CD4-positive, alpha-beta T cell treated with Interleukin-4 for 4 hours (primary cell): Measurements from ENCODE around the gene NPHP1.
"Not testable (repeated sequence)": the region's sequence is repeated elsewhere in the genome, so short reads cannot be mapped to it uniquely, and the experiment has no call there.

Experiments
- DNase-seq: peaks from one replicate; pipeline ENCODE4 v3.0.0-alpha.2; 2020

Gene NPHP1

DNA sequence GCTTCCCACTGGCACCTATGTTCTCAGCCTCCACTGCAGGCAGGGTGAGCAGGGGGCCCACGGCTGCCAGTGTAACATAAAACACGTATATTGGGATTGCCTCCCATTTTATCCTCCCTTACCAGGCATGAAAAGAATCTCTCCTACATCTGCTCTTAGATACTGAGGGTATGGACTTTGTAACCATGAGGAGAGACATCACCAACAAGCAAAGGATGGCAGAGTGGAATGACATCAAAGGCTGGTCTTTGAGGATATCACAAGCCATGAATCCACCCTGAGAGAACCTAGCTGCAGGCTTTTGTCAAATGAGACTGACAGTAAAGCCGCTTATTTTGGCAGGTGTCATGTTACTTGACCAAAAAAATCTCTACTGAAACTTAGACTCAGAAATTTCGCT lies 7.4 kb downstream of the NPHP1 start:
- no peak for DNase-seq

DNA sequence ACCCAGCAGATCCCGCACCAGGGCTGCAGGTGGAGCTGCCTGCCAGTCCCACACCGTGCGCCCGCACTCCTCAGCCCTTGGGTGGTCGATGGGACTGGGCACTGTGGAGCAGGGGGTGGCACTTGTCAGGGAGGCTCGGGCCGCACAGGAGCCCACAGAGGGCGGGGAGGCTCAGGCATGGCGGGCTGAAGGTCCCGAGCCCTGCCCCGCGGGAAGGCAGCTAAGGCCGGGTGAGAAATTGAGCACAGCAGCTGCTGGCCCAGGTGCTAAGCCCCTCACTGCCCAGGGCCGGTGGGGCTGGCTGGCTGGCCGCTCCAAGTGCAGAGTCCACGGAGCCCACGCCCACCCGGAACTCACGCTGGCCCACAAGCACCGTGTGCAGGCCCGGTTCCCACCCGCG lies 14.6 kb downstream of the NPHP1 start:
- DNase-seq, result not testable (repeated sequence)

DNA sequence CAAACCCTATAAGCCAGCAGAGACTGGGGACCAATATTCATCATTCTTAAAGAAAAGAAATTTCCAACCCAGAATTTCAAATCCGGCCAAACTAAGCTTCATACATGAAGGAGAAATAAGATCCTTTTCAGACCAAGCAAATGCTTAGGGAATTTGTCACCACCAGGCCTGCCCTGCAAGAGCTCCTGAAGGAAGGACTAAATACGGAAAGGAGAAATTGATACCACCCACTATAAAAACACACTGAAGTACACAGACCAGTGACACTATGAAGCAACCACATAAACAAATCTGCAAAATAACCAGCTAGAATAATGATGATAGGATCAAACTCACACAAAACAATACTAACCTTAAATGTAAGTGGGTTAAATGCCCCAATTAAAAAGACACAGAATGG lies 22.4 kb downstream of the NPHP1 start:
- DNase-seq, result no peak

DNA sequence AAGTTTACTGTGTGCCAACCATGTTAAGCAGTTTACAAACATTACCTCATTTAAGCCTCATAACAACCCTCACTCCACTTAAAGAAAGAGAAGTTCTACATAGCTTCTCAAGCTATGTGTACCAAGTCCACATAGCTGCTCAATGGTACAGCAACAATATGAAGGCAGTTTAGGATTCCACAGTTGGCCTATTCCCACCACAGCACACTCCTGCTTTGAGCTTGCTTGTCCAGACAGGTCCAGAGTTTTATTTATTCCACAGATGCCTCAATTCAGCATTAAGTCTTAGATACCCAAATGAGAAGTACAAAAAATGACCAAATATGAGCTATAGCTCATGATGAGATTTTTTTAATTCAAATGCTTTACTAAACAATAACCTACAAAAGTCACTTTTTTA lies 24.8 kb downstream of the NPHP1 start:
- no peak for DNase-seq

GRCh38 chr2:110173523-110173922 lies 31.3 kb downstream of the NPHP1 start:
- DNase-seq, result no peak

DNA sequence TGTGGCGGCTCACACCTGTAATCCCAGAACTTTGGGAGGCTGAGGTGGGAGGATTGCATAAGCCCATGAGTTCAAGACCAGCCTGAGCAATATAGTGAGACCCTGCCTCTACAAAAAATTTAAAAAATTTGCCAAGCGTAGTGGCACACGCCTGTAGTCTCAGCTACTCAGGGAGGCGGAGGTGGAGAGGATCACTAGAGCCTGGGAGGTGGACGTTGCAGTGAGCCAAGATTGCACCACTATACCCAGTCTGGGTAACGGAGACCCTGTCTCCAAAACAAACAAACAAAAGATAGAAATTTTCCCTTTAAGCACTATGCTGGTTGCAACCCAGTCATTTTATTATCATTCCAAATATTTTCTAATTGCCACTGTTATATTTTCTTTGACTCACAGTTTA lies 32.3 kb downstream of the NPHP1 start:
- DNase-seq, result no peak

GRCh38 chr2:110170102-110170501 lies 34.7 kb downstream of the NPHP1 start:
- DNase-seq, result no peak

DNA sequence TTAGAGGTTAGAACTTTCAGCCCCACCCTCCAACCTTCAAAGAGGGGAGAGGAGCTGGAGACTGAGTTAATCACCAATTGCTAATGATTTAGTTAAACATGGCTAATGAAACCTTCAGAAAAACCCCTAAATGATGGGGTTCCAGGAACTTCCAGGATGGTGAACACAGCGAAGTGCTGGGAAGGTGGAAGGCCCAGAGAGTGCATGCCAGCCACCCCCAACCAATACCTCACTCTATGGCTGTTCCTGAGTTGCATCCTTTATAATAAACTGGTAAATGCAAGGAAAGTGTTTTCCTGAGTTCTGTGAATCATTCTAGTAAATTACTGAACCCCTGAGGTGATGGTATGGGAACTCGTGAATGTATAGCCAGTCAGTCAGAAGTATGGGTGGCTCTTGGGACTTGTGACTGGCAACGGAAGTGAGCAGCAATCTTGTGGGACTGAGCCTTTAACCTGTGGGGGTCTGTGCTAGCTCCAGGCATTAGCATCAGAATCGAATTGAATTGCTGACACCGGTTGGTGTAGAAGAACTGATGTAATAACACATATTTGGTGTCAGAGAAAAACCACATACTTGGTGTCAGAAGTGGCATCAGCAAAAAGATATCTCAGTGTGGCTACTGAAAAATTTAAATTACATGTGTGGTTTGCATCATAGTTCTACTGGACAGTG lies 37.4 kb downstream of the NPHP1 start:
- DNase-seq, result no peak

DNA sequence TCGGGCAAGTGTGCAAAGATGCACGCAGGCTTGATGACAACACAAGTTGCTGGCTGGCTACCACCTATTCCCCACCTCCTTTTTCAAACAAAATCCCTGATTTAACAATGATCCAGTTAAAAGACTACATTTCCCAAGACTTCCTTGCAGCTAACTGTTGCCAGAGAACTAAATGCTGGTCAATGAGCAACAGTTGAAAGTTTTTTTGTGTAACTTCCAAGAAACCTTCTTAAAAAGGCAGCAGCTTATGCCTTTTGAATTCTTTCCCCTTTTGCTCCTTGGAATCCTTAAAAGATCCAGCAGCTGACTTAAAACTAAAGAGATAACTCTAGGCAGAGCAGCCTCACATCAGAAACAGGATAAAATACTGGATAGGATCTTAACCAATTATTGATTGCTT lies 38.5 kb downstream of the NPHP1 start:
- DNase-seq, result no peak

DNA sequence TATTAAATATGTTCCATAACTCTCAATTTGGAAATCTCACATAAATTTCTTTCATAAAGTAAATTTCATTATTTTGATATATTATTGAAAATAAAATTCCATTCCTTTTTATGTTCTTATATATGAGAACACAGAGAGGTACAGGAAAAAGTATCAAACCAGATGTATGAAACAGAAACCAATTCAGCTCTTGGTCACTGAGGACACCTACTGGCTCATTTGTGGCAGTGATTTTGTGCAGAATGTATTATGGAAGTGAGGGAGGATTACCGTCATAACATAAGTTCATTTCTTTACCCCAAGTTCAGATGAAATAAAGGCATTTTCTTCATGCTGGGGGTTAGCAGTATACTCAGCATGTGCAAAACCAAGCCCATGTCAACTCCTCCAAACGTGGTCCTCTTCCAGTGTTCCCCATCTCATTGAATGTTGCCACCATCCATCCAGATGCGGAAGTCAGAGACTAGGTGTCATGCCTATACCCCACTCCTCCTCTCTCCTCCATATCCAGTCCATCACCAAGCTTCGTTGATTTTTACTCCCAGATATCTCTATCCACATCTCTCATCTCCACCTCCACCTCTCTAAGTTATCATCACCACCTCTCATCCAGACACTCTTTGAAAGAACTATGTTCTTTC lies 47.5 kb downstream of the NPHP1 start:
- peak; percentile 37 for DNase-seq

DNA sequence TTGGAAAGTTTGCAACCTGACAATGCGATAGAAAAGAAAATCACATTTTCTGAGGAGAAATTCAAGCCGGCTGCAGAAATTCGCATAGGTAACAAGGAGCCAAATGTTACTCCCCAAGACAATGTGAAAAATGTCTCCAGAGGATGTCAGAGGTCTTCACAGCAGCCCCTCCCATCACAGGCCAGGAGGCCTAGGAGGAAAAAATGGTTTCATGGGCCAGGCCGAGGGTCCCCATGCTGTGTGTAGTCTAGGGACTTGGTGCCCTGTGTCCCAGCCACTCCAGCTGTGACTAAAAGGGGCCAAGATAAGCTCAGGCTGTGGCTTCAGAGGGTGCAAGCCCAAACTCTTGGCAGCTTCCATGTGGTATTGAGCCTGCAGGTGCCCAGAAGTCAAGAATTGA lies 50.0 kb downstream of the NPHP1 start:
- DNase-seq, result not testable (repeated sequence)

GRCh38 chr2:110154188-110154587 lies 50.6 kb downstream of the NPHP1 start:
- DNase-seq, result not testable (repeated sequence)

- DNase-seq, result no peak
Measured at GRCh38 chr2:110153416-110153815, 51.4 kb downstream of the NPHP1 start.

- DNase-seq, result no peak
Measured at GRCh38 chr2:110152943-110153342, 51.9 kb downstream of the NPHP1 start.

GRCh38 chr2:110149330-110150220 lies 55.2 kb downstream of the NPHP1 start:
- no peak for DNase-seq

- DNase-seq, result no peak
Measured at GRCh38 chr2:110146945-110147332, 57.9 kb downstream of the NPHP1 start.

GRCh38 chr2:110146183-110146944 lies 58.4 kb downstream of the NPHP1 start:
- DNase-seq, result no peak

DNA sequence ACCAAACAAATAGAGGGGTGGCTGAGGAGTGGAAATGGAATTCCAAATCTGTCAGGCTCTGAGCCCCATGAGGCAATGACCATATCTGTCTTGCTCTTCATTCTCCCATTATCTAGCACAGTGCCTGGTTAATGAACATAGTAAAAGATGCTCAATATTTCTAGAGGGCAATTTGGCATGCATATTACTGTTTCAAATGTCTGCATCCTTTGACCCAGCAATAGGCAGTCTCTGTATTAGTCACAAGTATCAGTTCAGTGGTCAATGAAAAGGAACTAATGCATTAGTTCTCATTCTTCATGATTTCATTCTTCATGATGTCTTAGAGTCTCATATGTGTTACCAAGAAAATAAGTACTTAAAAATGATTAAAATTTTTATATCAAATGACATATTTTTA lies 60.8 kb downstream of the NPHP1 start:
- no peak for DNase-seq

DNA sequence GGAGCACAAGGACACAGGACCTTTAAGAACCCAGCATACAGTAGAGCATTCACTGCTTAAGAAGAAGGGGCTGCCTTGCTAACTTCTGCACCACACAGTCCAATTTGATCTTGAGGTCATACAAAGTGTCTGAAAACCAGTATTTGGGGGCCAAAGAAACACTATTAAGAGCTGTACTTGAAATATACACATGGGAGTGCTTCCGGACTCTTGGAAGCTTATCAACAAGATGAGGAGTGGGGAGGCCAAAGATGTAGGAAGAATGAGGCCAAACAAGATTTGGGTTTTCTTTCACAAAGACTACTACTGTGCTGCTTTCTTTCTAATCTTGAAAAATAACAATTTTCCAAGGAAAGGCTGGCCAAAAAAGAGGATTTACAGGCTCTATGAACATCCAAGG lies 64.4 kb downstream of the NPHP1 start:
- DNase-seq, result no peak

DNA sequence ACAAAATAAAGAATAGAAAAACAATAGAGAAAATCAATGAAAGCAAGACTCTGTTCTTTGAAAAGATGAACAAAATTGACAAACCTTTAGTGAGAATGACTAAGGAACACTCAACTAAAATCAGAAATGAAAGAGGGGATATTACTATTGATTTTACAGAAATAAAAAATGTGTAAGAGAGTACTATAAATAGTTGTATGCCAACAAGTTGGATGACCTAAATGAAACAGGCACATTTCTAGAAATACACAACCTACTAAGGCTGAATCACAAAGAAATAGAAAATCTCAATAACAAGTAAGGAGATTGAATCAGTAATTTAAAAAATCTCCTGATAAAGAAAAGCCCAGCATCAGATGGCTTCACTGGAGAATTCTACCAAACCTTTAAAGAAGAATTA lies 70.8 kb downstream of the NPHP1 start:
- DNase-seq, result no peak

GRCh38 chr2:110131166-110131565 lies 73.6 kb downstream of the NPHP1 start:
- no peak for DNase-seq

GRCh38 chr2:110130757-110131156 lies 74.1 kb downstream of the NPHP1 start:
- DNase-seq, result no peak

DNA sequence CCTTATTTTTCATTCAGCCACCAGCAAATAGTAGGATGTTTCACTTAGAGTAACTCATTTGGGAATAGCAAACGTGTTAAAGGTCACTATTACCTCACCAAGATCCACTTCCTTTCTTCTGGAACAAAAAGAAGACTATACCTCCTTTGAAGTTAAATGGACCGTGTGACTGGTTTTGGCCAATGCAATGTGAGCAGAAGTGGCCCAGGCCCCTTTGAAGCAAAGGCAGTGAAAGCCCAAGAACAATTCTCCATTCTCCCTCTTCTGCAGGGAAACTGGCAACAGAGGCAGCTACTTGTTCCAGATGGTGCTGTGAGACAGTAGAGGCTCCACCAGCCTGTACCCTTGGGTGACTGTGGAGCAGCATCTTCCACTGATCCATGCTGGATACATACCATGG lies 77.9 kb downstream of the NPHP1 start:
- DNase-seq, result no peak
